HepG2 (cell line): ENCODE measurements around the gene CDK6. TPM values are rescaled to one million over a fixed set of nuclear protein-coding genes. Genes with fewer than 3 reads are reported as not detected.

Source experiments
- GZF1 ChIP-seq: sonication (generic); formaldehyde crosslinking; IDR thresholded peaks from 2 replicates; pipeline ENCODE4 v1.5.1; 2020; ENCODE audit warnings: mild to moderate bottlenecking, missing genetic modification reagents
- HIVEP1 ChIP-seq: sonication (generic); formaldehyde crosslinking; IDR thresholded peaks from 2 replicates; pipeline ENCODE4 v1.4.0; 2020; ENCODE audit warnings: mild to moderate bottlenecking, missing genetic modification reagents
- HOXA3 ChIP-seq: sonication (generic); formaldehyde crosslinking; IDR thresholded peaks from 2 replicates; pipeline ENCODE4 v1.5.0; 2020; ENCODE audit warnings: missing genetic modification reagents
- IKZF4 ChIP-seq: sonication (generic); formaldehyde crosslinking; IDR thresholded peaks from 2 replicates; pipeline ENCODE4 v1.5.1; 2020; ENCODE audit warnings: borderline replicate concordance, mild to moderate bottlenecking, low read depth, missing genetic modification reagents; ENCODE audit errors: not compliant biosample characterization
- JUN ChIP-seq: sonication (generic); formaldehyde crosslinking; IDR thresholded peaks from 2 replicates; pipeline ENCODE4 v1.4.0; 2020; ENCODE audit warnings: mild to moderate bottlenecking, missing genetic modification reagents
- NCOA1 ChIP-seq: sonication (generic); formaldehyde crosslinking; IDR thresholded peaks from 2 replicates; pipeline ENCODE4 v1.9.0; 2021; ENCODE audit warnings: missing genetic modification reagents
- NONO ChIP-seq, 2 experiments: fragments of 450-650 bp in 1 of 2; sonication (generic) in 1 of 2; formaldehyde crosslinking in 1 of 2; IDR thresholded peaks in 1 of 2; conservative IDR thresholded peaks in 1 of 2; 2 replicates each; pipeline versions ENCODE4 v1.6.1 to v1.8.0; 2017 to 2022; ENCODE audit warnings: mild to moderate bottlenecking in 1 of 2, missing genetic modification reagents in 1 of 2, moderate library complexity in 1 of 2
- POLR2AphosphoS5 ChIP-seq: IDR thresholded peaks from 2 replicates; pipeline ENCODE4 v1.6.1; 2012; ENCODE audit warnings: low read depth, low read length
- SRY ChIP-seq: sonication (generic); formaldehyde crosslinking; IDR thresholded peaks from 2 replicates; pipeline ENCODE4 v1.8.0; 2022; ENCODE audit warnings: mild to moderate bottlenecking, missing genetic modification reagents
- THAP11 ChIP-seq: IDR thresholded peaks from 2 replicates; pipeline ENCODE4 v1.6.1; 2016; ENCODE audit warnings: missing biosample characterization, missing genetic modification reagents
- YEATS4 ChIP-seq: sonication (generic); formaldehyde crosslinking; IDR thresholded peaks from 2 replicates; pipeline ENCODE4 v1.4.0; 2020; ENCODE audit warnings: missing genetic modification reagents, borderline replicate concordance
- ZBTB38 ChIP-seq: sonication (generic); formaldehyde crosslinking; IDR thresholded peaks from 2 replicates; pipeline ENCODE4 v1.5.1; 2020; ENCODE audit warnings: mild to moderate bottlenecking, missing genetic modification reagents
- ZHX2 ChIP-seq, 2 experiments: sonication (generic) in 1 of 2; formaldehyde crosslinking in 1 of 2; IDR thresholded peaks; 2 replicates each; pipeline versions ENCODE4 v1.6.1 to v1.9.0; 2014 to 2022; ENCODE audit warnings: antibody characterized with exemption in 1 of 2, borderline replicate concordance in 1 of 2, inconsistent platforms in 1 of 2, low read depth in 1 of 2, missing genetic modification reagents in 1 of 2
- ZNF318 ChIP-seq: sonication (generic); formaldehyde crosslinking; IDR thresholded peaks from 2 replicates; pipeline ENCODE4 v1.4.0; 2020; ENCODE audit warnings: mild to moderate bottlenecking, missing genetic modification reagents
- polyA plus RNA-seq, 8 experiments: library from polyadenylated mRNA; depleted of rRNA in 3 of 8; stranded (reverse) in 7 of 8; unstranded in 1 of 8; fragments of >200 nt; fragmentation: Illumina TruSeq in 4 of 8; extraction: Trizol in 4 of 8; gene quantifications; 2 replicates each; pipeline versions ENCODE4 v1.2.1 to v1.2.3, GENCODE V29; 2011 to 2016; ENCODE audit warnings: low read depth in 4 of 8, missing spikeins in 1 of 8, mixed read lengths in 1 of 8; ENCODE audit not compliant: insufficient read depth in 1 of 8
- total RNA-seq, 5 experiments: library from RNA; depleted of rRNA; stranded (reverse); fragments of >200 nt; fragmentation: Illumina TruSeq; extraction: Trizol; gene quantifications; 2 replicates each; pipeline ENCODE4 v1.2.3, GENCODE V29; 2016; ENCODE audit warnings: low read depth in 1 of 5

CDK6 gene
- total and polyA plus RNA-seq, 2 of the 13 experiments (the other 11 are each of a cell fraction or from before 2014, with no cell fraction given) = 34.6 to 90.8 TPM

GRCh38 chr7:92836489-92836999 is at the start of gene CDK6 (continued):
- TF ChIP-seq ZHX2 (IDR thresholded peaks at IDR 0.05; ENCODE audit: low read depth) (no peak), ZHX2 (CRISPR knock-in tag; IDR thresholded peaks at IDR 0.05; ENCODE audit: borderline replicate concordance) (no peak), ZNF318 (CRISPR knock-in tag) (no peak), JUN (no peak), YEATS4 (peak; percentile 16; the same call in 1 of the 2 replicates), NONO (IDR thresholded peaks at IDR 0.05) (no peak), NONO (CRISPR knock-in tag; conservative IDR thresholded peaks at IDR 0.05) (peak; percentile 60; the same call in 1 of the 2 replicates), HOXA3 (CRISPR knock-in tag) (peak; percentile 24; the same call in 1 of the 2 replicates), SRY (no peak; the same call in 1 of the 2 replicates), GZF1 (CRISPR knock-in tag) (no peak), POLR2AphosphoS5 (peak; percentile 52), NCOA1 (CRISPR knock-in tag) (no peak), THAP11 (CRISPR knock-in tag) (peak; percentile 19; the same call in 1 of the 2 replicates), ZBTB38 (CRISPR knock-in tag) (0 out of 2 replicates have a peak, but pooled peaks have one; percentile 6), IKZF4 (CRISPR knock-in tag) (no peak), HIVEP1 (no peak)
